DMS 273 (cell line): ENCODE measurements around the gene FARS2.
"Not testable (repeated sequence)": the region's sequence is repeated elsewhere in the genome, so short reads cannot be mapped to it uniquely, and the experiment has no call there.

ENCODE experiments used
- DNase-seq: peaks from one replicate; lab custom pipeline; 2025; ENCODE audit not compliant: unreplicated experiment; lab: John Stamatoyannopoulos, UW

Gene FARS2

DNA sequence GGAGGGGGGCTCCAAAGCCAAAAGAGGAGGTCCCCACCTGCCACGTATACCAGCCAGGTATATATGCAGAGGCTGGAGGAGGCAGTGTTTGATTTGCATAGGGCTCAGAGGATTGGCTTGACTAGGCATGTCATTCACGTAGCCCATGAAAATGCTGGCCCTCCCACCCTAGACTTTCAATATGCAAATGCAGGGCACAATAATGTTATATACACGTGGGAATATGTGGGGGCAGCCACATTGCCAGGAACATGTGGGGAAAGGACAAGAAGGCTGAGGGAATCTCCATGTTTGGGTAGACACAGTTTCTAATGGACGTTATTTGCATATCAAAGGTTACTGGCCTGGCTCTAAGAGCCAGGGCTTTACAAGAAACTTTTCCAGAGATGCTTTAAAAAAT is 301.8 kb downstream of the FARS2 start:
- DNase-seq = no peak

DNA sequence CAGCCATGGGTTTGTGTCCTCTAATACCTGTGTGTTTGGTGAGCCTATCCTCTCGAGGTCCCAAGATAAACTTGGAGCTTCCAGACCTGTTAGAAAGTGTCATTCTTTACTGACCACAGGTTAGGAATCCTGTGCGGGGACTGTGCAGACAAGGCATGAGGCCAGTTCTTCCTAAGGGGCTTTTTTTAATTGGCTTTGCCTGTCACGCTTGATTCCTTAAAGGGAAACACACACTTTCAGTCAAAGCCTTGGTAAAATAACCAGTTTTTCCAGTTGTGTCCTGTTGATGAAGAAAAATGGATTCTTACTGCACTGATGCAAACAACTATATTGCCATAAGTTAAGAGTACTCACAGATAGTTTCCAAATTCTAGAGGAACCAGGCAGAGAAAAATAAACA is 303.4 kb downstream of the FARS2 start:
- not testable (repeated sequence) for DNase-seq

DNA sequence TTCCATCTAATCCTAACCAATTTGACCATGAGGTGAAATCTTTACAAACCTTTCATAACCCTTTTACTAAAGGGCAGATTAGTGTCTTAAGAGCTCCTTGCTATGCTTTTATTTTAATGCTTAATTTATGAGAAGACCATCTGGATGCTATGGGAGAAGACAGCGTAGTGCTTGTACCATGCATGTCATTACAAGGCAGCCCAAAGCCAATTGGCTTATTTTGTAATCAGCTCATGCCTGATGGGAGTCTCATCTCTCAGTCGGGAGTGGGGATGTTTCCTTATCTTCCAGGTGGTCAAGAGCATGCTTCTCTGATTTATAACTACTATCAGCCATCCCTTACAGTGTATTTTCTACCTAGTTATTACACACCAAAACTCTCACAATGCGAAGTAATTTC is 304.7 kb downstream of the FARS2 start:
- DNase-seq = peak; percentile 68

DNA sequence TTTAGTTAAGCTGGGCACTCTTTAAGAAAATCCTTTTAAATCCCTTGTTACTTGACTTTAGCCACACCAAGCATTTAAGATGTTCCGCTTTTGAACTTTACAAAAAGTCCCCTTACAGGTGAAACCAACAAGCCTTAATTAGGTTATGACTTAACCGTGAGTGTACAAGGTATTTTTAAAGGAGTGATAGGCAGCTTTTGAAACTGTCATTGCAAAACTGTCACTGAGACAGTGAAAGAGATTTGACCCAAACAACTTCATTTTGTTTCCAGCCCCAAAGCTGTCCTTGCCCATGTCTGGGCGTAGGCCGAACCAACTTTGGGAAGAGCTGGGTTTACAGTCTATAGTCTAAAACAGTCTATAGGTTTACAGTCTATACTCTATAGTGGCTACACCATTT is 305.4 kb downstream of the FARS2 start:
- DNase-seq = no peak

DNA sequence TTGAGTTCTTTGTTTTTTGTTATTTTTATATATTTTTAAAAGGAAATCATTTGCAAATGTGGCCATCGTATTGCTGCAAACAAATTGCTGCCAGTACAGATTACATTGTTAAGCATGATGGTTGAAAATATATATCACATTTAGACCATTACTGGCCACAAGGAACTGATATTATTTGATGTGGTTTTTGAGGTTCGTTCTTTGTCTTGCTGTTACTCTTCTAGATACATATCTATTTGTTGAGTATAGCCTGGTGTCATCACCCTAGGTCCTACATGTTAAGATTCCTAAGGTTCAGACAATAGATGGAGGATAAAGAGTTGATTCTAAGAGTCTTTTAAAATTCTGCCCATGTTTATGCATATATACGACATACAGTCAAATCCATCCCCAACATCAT is 306.0 kb downstream of the FARS2 start:
- DNase-seq = no peak

DNA sequence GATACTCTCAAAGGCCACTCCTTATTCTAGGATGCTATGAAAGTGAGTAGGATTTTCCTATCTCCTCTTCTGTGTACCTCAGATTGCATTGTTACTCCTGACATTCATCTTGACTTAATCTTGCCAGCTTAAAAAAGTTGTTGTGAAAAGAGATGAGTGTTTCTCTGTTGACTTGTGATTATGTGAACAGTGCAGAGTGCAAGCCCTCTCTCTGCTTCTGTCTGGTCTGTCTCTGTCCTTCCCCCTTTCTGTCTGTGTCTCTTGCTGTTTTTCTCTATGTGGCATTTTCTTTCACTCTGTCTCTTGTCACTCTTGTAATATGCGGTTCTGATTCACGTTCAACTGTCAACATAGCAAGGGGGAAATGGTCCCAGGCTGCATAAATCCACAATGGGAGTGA is 306.6 kb downstream of the FARS2 start:
- DNase-seq = no peak

DNA sequence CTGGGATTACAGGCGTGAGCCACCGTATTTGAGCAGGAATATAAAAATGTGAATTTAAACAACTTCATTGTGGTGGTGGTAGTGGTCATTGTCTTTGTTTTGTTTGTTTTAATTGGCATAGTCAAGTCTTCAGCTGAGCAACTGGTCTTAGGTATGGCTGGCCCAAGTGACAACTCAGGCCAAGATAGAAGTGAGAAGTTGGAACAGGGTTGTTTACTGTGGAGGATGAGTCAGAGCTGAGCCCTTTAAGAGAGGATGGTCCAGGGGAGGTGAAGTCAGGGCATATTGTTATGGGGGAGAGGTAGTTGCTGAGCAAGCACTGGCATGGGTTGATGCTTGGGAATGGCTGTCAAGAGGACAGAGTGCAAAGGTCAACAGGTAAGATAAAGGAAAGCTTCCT is 308.2 kb downstream of the FARS2 start:
- no peak for DNase-seq

DNA sequence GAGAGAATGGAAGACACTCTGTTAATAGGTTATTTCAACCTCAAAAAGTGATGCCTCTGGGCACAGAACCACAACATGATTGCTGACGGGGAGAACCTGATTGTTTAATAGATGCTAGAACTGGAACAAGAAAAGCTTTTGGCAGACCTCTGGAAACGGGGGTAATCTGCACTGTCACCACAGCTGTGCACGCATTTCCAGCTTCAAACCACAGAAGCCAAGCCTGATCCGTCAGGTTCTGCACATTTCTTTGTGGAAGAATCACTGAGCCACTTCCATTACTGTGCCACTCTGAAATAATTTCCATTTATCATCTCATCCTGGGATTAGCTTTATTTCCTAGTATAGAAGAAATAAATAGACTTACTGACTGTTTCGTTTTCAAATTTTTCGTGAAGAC is 309.3 kb downstream of the FARS2 start:
- no peak for DNase-seq

DNA sequence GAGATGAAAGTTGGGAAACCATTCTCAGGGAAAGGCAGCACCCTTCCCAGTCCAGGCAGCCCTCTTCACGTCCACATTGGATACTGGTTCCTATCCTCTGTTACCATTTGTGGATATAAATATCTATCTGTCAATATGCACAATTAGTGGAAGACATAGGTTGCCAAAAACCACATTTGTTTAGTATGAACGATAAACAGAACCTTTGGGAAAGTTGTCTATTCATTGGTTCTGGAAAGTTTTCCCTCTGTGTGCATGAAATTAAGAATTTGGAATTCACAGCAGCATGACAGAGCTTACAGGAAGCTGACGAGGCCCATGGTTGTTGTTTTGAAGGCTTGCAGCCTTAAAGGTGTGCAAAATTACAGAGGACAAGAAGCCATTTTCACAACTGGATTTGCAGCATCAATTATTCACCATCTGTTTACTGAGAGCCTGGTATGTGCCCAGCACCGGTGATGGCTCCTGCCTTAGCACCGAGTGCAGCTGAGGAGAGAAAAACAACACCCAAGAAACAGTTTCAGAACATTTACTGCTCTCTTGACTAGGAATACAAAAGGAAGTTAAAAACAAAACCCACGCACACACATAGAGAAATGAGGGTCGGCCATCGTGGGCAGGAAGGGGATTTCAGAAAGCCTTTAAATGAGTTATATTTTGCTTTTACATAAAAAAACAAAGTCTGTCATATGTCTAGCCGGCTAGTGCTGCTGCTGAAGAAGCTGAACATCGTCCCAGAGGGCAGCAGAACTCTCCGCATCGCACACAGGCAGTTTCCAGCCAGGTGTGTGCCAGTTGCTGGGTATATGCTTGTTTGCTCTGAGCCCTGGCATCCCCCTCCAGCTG is 319.6 kb downstream of the FARS2 start:
- DNase-seq = no peak

DNA sequence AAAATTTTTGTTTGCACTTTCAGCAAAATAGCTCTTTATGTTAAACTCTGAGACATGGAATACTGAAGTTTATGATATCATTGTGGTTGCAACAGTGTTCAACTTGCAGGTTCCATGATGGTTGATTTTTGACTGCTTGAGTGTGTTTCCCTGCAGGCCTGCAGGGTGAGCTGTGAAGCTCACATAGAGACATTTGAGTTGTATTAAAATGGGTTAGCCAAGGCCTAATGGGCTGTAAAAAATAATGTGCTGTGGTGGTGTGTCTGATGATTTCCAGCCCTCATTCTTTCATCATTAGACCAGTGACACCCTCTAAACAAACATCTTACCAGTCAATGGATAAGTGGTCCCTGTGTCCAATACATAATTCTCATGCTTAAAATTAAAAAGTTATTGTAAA is 321.4 kb downstream of the FARS2 start:
- no peak for DNase-seq

DNA sequence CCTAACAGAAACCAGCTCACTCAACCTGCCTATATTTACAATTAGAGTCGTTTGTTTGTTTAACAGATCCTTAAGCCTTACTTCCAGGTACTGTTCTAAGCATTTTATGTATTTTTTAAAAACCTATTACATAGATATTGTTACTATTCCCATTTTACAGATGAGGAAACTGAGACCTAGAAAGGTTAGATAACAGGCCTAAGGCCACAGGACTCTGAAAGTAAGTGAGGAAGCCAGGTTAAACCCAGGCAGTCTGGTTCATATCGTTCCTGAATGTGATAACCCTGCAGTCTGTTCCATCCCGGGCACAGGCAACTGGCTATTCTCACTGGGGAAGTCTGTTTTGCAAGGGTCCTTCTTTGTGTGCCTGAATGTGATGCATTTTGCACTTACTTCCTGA is 322.2 kb downstream of the FARS2 start:
- no peak for DNase-seq

DNA sequence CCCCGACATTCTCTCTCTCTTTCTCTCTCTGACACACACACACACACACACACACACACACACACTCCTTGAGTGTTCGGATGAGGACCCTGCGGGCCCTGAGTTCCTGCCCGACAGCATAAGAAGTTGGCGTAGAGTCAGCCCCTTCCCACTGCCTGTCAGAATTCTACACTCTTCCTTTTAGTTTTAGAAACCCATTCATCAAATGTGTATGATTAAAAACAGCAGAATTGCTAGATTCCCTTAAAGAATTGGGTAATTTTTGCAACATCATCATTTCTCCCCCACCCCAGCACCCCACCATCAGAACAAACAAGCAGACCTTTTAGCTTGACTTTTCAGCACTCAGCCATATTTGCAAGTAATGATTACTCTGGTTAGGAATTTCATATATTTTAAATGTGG is 322.8 kb downstream of the FARS2 start:
- no peak for DNase-seq

DNA sequence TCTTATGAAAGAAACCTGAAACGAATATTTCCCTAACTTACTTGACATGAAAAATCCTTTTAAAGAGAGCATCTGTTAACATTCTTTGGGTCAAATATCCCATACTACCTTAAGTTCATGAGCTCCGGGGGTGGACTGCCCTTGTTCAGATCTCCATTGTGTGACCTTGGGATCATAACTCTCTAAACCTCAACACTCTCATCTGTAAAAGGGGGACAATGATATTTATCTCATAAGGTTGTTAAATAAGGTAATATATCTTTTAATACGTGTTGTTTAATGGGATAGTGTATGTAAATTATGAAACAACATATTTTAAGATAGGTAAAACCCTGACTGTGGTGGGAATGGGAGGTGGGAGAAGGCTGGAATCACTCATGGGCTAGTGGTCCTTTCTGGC is 326.3 kb downstream of the FARS2 start:
- no peak for DNase-seq

DNA sequence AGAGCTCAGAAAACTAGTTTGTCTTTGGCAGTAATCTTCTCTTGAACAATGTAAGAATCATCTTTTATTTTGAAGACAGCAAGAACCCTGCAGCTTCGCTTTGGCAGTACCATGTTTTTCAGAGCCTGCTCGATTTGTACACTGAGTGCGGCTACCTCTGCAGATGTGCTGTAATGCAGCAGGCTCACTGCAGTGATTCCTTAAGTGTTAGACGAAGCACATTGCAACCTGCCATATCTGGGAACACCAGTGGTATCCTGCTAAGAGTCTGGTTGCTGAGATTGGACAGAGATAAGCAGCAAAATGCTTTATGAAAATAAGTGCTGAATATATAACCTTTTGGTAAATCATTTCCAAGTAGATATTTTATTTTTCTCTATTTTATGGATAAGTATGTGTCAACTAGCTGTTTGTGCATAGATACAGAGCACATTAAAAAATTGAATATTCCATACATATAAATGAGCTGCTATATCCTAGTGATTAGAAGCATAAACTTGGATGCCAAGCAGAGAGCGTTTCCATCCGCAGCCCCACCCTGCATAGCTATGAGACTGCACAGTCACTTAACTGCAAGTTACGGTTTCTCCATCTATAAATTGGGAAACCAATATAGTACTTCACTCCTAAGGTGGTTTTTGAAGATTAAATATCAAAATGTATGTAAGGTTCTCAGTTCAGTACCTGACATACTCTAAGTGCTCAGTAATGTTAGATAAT is 328.3 kb downstream of the FARS2 start:
- no peak for DNase-seq

DNA sequence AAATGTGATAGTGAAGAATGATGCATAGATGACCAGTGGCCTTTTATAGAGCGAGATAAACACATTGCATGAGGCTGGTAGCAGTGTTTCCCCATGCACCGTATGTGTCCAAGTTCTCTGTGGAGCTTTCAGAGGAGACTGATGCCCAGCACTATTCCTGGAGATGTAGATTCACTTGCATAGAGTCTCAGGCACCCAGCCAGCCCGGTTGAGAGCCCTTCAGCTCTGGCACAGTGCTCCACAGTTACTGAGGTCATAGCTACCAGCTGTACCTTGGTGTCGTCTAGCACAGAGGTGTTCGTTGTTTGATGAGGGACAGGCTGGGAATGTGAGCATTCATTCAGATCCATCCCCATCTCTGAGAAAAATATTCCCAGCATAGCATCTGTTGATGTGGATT is 328.9 kb downstream of the FARS2 start:
- peak; percentile 13 for DNase-seq

DNA sequence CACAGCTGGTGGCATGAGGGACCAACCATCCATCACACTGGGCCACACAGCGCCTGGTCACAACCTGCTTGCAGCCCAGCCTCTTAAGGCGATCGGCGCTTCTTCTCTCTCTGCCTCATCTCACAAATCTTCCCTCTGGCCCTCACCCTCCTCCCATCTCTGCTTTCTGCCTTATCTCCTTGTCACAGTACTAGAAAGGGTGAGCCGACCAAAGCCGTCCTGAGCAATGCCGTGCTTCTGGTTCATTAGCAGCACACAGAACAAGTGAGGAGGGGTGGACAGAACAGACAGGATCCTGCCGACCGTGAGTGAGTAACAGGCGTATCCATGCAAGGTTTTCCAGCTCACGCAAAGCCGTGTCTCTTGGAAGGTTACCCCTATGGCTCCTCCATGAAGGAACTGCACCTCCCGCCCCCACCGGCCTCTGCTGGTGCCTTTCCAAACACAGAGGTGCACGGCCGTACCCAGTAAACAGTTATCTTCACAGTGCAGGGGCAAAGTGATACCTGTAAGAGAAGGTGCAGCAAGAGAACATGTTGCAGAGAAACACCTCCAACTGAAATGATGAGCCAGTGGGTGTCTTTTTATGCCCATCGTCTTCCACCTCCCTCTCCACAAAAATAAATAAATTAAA is 331.7 kb downstream of the FARS2 start:
- no peak for DNase-seq

DNA sequence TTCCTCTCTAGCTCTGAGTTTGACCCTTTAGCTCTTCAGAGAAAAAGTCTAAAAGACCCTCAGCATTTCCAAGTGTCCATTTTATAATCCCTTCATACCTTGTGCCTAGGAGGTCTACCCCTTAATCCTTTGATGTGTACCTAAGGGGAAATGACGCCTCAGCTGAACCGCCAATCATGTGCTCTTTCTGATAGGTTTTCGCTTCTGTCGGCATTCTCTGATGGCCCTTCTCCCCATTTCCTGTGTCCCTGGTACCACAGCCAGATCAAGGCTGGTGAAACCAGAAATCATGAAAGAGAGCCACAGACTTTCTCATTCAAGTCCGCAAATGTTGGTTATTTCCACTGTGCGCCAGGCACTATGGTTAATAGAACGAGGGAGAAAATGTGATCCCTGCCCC is 333.9 kb downstream of the FARS2 start:
- DNase-seq = no peak

DNA sequence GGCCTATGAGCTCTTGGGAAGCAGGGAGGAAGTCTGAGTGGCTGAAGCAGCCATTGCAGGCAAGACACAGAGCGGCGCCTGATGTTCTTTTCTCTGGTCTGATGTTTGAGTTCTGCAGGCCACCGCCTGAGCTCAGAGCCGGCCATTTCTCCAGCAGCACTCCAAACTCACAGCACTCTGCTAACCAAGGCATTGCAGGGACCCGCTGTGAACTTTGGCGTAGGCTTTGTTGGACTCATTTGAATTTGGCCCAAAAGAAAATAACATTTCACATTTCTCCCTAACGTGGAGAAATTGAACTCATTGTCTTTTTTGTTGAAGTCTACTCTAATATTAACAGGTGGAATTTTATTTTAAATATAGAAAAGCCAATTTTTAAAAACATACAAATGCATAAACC is 336.1 kb downstream of the FARS2 start:
- no peak for DNase-seq

DNA sequence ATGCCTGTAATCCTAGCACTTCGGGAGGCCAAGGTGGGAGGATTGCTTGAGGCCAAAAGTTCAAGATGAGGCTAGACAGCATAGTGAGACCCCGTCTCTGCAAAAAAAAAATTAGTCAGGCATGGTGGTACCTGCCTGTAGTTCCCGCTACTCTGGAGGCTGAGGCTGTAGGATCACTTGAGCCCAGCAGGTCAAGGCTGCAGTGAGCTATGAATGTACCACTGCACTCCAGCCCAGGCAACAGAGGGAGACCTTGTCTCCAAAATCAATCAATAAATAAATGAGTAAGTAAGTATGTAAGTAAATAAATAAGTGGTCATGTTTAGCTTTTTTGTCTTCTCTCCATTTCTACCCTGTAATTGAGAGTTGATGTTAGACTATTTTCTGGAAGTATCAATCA is 336.8 kb downstream of the FARS2 start:
- no peak for DNase-seq

DNA sequence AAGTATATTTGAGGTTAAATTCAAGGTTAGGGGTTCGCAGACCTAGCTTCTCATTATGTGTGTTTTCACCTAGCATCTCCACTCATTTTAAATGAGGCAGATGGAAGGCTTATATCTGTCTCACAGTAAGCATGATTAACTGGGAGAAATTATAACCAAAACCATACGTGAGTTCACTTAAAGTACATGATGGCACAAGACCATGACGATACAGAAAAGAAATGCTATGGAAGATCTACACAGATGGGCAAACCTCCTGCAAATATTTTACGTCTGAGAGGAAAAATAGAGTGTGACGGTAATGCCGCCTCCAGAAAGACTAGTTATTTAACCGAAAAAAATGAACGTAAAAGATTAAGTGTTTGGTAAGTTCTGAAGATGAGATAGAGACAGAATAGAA is 337.8 kb downstream of the FARS2 start:
- no peak for DNase-seq

DNA sequence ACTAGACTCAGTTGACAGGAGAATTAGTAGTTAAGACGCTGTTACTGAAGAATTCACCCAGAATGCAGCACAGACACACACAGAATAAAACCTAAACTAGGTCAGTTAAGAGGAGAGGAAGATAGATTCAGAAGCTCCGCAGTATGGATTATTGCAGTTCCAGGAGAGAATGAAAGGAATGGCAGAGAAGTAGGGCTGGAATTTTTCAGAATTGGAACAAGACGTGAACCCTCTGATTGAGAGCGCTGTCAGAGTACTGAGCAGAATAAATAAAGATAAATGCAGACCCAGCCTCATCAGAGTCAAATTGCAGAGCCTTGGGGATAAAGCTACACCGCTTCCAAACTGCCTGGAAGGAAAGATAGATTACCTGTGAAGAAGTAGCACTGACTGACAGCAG is 344.6 kb downstream of the FARS2 start:
- no peak for DNase-seq

DNA sequence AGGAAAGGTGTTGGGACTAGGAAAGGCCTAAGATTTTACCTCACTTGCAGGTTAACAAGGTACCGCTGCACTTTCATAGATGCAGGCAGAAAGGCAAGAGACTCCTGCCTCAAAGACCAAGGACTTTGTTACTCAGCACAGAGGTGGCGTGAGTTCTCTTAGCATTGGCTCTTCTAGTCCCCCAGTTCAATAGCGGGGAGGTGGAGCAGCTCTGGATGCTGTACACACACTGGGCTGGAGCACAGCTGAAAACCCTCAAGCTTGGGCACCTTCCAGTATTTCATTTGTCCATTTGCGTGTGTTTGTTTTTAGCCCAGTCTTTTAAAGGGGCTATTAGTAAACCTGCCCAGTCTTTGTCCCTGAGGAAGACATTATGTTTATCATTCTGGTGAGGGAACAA is 345.2 kb downstream of the FARS2 start:
- DNase-seq = no peak
